IPS DF 6.9 (cell line): ENCODE results near the gene FBLN2.

Source experiments
- DNase-seq: peaks from one replicate; pipeline ENCODE4 v3.0.0-alpha.2; 2013; ENCODE audit warnings: low read depth, low spot score
- H3K27ac ChIP-seq: one replicate; pipeline ENCODE4 v1.5.1; 2013; ENCODE audit warnings: low read length, control low read depth
- H3K27me3 ChIP-seq: 2 replicates; pipeline ENCODE4 v1.6.1; 2013; ENCODE audit warnings: mild to moderate bottlenecking, low read length; ENCODE audit not compliant: control insufficient read depth, insufficient read depth
- H3K36me3 ChIP-seq: 2 replicates; pipeline ENCODE4 v1.6.1; 2013; ENCODE audit warnings: low read length; ENCODE audit not compliant: control insufficient read depth, insufficient read depth
- H3K4me1 ChIP-seq: 2 replicates; pipeline ENCODE4 v1.6.1; 2013; ENCODE audit warnings: low read length; ENCODE audit not compliant: control insufficient read depth, insufficient read depth
- H3K4me3 ChIP-seq: 2 replicates; pipeline ENCODE4 v1.5.1; 2013; ENCODE audit warnings: mild to moderate bottlenecking, low read length
- H3K9me3 ChIP-seq: 2 replicates; pipeline ENCODE4 v1.6.1; 2013; ENCODE audit warnings: low read length, inconsistent platforms; ENCODE audit not compliant: control insufficient read depth, insufficient read depth
- WGBS: extraction: QIAGEN DNeasy Blood & Tissue Kit; methylation state at CpG from one replicate; pipeline ENCODE4 v1.1.7; 2013; ENCODE audit warnings: mixed read lengths, missing lambda C conversion rate; ENCODE audit not compliant: insufficient read length, insufficient coverage; 5-methylcytosine and 5-hydroxymethylcytosine counted together

Gene FBLN2

GRCh38 chr3:13540297-13540995 lies 8.5 kb upstream of the FBLN2 start:
- H3K4me1 ChIP-seq, result 0 out of 2 replicates have a peak, but pooled peaks cover 1% of the 10 kb centered on the region
- no peak overlapping the region for H3K27ac ChIP-seq
- H3K9me3 ChIP-seq, result no peaks in the 10 kb centered on the region
- no CpG with 5 or more reads among the region's 4 CpGs for WGBS
- no peak for DNase-seq
- no peaks in the 10 kb centered on the region for H3K36me3 ChIP-seq
- no peaks in the 10 kb centered on the region for H3K27me3 ChIP-seq
- no peak overlapping the region for H3K4me3 ChIP-seq

GRCh38 chr3:13541691-13542090 lies 7.2 kb upstream of the FBLN2 start:
- DNase-seq, result no peak
- H3K27me3 ChIP-seq, result no peaks in the 10 kb centered on the region
- H3K4me1 ChIP-seq, result 0 out of 2 replicates have a peak, but pooled peaks cover 1% of the 10 kb centered on the region
- no peak overlapping the region for H3K27ac ChIP-seq
- no peak overlapping the region for H3K4me3 ChIP-seq
- H3K36me3 ChIP-seq, result no peaks in the 10 kb centered on the region
- no peaks in the 10 kb centered on the region for H3K9me3 ChIP-seq
- no CpG with 5 or more reads among the region's 3 CpGs for WGBS

DNA sequence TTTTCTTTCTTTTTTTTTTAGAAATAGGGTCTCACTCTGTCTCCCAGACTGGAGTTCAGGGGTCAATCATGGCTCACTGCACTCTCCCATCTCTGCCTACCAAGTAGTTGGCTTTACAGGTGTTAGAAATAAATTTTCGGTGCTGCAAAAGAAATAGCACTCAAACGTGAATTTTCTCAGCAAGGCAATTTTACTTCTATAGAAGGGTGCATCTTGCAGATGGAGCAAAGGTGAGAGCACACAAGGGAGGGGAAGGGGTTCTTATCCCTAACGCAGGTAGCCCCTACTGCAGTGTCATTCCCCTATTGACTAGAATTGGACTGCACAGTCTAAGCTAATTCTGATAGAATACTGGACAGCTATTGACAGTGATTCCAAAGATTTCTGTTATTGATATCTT lies 6.8 kb upstream of the FBLN2 start:
- H3K36me3 ChIP-seq, result no peaks in the 10 kb centered on the region
- H3K9me3 ChIP-seq, result no peaks in the 10 kb centered on the region
- no peak overlapping the region for H3K4me3 ChIP-seq
- H3K4me1 ChIP-seq, result no peaks in the 10 kb centered on the region
- no peak overlapping the region for H3K27ac ChIP-seq
- no peaks in the 10 kb centered on the region for H3K27me3 ChIP-seq
- no peak for DNase-seq
- no CpG with 5 or more reads among the region's 3 CpGs for WGBS

DNA sequence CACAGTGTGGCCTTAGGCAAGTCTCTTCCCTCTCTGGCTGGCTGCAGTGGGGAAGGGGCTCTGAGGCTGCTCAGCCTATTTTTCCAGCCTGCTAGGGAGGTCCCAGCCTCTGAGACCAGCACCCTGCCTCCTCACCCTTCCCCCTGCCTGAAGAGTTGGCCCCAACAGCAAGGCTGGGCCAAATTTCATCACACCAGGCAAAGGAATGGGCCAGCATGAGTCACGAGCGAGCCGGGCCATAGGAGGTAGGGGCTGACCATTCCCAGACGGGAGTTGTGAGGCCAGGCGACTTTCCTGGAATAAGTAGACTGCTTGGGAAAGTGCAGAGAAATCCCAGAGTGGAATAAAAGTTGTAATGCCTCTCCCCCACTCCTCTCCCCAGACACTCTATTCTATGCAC lies 5.7 kb upstream of the FBLN2 start:
- no peak for DNase-seq
- no peak overlapping the region for H3K27ac ChIP-seq
- WGBS, result no CpG with 5 or more reads among the region's 5 CpGs

GRCh38 chr3:13544293-13544831 lies 4.6 kb upstream of the FBLN2 start:
- Histone ChIP-seq H3K27ac (no peak overlapping the region), H3K4me1 (peaks cover 2% of the 10 kb centered on the region), H3K27me3 (no peaks in the 10 kb centered on the region)

More for the DNA sequence above, 5.7 kb upstream of the FBLN2 start:
- no peak overlapping the region for H3K4me3 ChIP-seq
- H3K36me3 ChIP-seq, result no peaks in the 10 kb centered on the region
- H3K4me1 ChIP-seq, result peaks cover 2% of the 10 kb centered on the region
- H3K9me3 ChIP-seq, result no peaks in the 10 kb centered on the region
- H3K27me3 ChIP-seq, result no peaks in the 10 kb centered on the region

DNA sequence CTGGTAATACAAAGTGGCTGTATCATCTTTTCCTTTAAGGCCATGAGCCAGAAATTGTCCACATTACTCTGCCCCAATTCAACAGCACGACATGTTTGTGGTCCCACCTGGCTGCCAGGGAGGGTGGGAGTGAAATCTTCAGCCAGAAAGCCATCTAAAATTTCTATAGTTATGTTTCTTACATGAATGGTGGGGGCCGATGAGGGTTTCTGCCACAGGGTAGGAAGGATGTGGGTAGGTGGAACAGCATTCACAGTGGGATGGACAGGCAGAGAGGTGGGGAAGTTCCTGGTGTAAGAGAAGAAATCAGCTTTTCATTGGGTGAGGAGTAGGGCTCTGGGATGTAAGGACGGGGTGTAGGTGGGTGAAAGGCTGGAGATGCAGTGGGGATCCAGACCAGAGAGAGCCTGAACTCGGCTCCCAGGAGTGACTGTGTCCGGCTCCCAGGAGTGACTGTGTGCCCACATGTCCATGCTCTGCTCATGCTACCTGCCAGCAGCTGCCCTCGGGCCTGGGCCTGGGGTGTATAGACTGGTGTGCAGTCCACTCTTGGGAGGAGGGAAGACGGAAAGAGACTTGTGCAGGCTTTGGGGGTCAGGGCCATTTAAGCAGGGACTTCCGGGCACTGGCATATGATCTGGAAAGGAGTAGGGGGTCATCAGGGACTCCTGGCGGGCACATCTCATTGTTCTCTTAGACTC lies 3.8 kb upstream of the FBLN2 start:
- Histone ChIP-seq H3K36me3 (no peaks in the 10 kb centered on the region), H3K27ac (no peak overlapping the region), H3K4me1 (peaks cover 4% of the 10 kb centered on the region), H3K9me3 (no peaks in the 10 kb centered on the region), H3K27me3 (peaks cover 3% of the 10 kb centered on the region; the same call in 1 of the 2 replicates), H3K4me3 (no peak overlapping the region)
- no CpG with 5 or more reads among the region's 9 CpGs for WGBS
- DNase-seq, result no peak

More at GRCh38 chr3:13544293-13544831, 4.6 kb upstream of the FBLN2 start:
- DNase-seq, result no peak
- H3K36me3 ChIP-seq, result no peaks in the 10 kb centered on the region
- no peaks in the 10 kb centered on the region for H3K9me3 ChIP-seq
- no peak overlapping the region for H3K4me3 ChIP-seq
- WGBS, result no CpG with 5 or more reads among the region's 6 CpGs

DNA sequence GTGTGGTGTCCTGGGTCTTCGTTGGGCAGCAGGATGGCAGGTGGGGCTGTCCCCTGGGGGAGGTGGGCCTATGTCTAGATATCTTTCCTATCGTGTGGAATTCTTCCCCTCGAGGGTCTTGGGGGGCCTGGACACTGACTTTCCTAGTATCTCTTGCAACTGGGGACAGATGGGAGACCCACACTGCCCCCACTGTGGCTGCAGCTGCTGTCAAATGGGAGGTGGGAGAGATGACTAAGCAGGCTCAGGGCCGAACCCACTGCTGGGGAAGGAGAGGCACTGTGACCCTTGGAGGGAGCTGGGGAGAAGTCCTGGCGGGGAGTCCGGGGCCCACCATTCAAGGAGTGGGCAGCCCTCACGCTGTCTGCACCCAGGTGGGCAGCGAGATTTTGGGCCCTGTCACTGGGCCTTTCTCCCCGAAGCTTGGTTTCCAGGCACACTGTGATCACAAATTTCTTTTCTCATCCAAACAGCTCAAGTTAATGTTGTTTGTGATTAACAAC lies 2.9 kb upstream of the FBLN2 start:
- WGBS, result no CpG with 5 or more reads among the region's 9 CpGs
- no peak overlapping the region for H3K4me3 ChIP-seq

DNA sequence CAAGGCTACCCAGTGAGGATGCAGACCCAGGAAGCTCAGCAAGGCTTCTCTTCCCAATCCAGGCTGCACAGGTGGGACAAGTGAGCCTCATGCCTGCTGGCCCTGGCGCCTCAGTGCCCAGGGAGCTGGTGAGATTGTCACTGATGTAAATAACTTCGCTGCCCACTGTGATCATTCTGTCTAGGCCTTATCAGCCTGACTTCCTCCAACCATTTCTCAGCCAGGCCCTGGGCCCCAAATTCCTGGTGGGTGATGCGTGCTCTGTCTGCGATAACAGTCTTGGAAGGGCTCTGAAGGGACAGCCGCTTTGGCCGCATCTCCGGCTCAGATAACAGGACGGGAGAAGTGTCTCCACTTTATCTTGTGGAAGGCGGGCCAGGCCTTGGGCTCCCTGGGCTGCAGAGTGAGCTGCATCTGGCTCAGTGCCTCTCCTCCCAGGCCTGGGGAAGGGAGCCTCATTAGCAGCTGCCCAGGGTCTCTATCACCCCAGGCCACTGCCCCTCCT lies 2.2 kb upstream of the FBLN2 start:
- no peak overlapping the region for H3K4me3 ChIP-seq
- no peaks in the 10 kb centered on the region for H3K36me3 ChIP-seq
- no peak for DNase-seq
- H3K4me1 ChIP-seq, result peaks cover 4% of the 10 kb centered on the region
- no CpG with 5 or more reads among the region's 9 CpGs for WGBS
- no peaks in the 10 kb centered on the region for H3K9me3 ChIP-seq
- no peak overlapping the region for H3K27ac ChIP-seq
- peaks cover 3% of the 10 kb centered on the region; the same call in 1 of the 2 replicates for H3K27me3 ChIP-seq

More for the DNA sequence above, 2.9 kb upstream of the FBLN2 start:
- H3K9me3 ChIP-seq, result no peaks in the 10 kb centered on the region
- no peaks in the 10 kb centered on the region for H3K36me3 ChIP-seq
- H3K27ac ChIP-seq, result no peak overlapping the region
- DNase-seq, result no peak
- H3K27me3 ChIP-seq, result peaks cover 3% of the 10 kb centered on the region; the same call in 1 of the 2 replicates
- peaks cover 4% of the 10 kb centered on the region for H3K4me1 ChIP-seq

GRCh38 chr3:13547591-13548371 lies 1.1 kb upstream of the FBLN2 start:
- WGBS, result no CpG with 5 or more reads among the region's 10 CpGs
- no peak for DNase-seq

More at GRCh38 chr3:13547591-13548371, 1.1 kb upstream of the FBLN2 start:
- Histone ChIP-seq H3K27me3 (peaks cover 3% of the 10 kb centered on the region; the same call in 1 of the 2 replicates), H3K36me3 (no peaks in the 10 kb centered on the region), H3K27ac (no peak overlapping the region), H3K9me3 (no peaks in the 10 kb centered on the region), H3K4me1 (peaks cover 4% of the 10 kb centered on the region), H3K4me3 (no peak overlapping the region)
